CD4-positive, alpha-beta T cell treated with Interleukin-6 for 4 hours (primary cell): Measurements from ENCODE around the gene OGFOD2.

Experiments
- DNase-seq: peaks from one replicate; pipeline ENCODE4 v3.0.0-alpha.2; 2020; ENCODE audit warnings: mixed read lengths

OGFOD2 gene

GRCh38 chr12:122977655-122978392, 2.8 kb downstream of the OGFOD2 start:
- no peak for DNase-seq

DNA sequence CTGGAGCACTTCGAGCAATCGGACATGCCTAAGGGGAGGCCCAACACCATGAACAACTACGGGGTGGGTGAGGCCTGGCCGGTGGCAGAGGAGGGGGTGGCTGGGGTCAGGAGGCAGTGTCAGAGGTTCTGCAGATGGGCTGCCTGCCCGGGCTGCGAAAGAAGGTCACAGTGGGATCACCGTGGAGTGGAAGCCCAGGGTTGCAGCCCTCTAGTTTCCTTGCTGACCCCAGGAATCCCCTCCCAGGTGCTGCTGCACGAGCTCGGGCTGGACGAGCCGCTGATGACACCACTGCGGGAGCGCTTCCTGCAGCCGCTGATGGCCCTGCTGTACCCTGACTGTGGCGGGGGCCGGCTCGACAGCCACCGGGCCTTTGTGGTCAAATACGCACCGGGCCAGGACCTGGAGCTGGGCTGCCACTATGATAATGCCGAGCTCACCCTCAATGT, 3.5 kb downstream of the OGFOD2 start:
- DNase-seq = no peak

GRCh38 chr12:122979001-122979907, 4.2 kb downstream of the OGFOD2 start:
- no peak for DNase-seq

DNA sequence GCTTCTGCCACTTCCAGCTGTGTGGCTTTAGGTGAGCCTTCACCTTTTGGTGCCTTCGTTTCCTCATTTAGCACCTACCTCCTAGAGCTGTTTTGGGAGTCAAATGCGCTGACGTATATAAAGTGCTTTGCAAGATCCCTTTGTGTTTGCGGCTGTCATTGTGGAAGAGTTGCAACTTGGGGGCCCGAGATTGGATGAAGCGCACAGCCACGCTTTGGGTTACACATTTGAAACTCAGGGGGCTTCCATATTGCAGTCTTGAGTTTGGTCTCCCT, 4.8 kb downstream of the OGFOD2 start:
- peak; percentile 17 for DNase-seq

DNA sequence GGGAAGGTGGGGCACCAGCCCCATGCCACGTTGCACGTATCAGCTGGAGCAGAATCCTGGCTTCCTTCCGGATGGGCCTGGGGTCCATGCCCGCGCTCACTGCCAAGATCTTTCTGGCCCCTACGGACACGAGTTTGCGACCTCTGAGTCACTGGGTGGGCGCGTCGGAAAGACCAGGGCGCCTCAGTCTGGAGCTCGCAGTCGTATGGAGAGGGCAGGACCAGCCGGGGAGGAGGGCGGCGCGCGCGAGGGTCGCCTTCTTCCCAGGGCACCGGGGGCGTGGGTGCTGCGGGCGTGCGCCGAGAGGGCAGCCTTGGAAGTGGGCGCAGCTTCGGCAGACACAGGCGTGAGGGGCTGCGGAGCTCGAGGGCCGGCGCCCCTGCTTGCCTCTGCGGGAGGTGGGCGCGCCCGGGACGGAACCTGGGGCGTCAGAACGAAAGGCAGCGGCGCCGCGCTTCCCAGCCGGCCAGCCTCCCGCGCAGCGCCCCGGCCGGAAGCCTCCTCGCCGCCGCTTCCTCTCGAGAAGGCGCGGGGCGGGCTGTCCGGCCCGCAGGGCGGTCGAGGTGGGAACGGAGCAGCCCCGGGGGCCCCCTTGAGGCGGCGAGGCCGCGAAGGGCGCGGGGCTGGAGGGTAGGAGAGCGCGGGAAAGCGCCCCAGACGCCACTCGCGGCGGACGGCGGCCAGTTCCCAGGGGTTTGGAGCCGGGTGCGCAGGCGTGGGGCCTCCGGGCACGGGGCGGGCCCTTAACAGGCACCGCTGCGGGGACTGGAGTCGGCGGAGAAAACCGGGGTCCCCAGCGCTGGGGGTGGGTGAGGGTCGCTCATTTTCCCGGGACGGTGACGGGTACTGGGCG, 5.4 kb downstream of the OGFOD2 start, which contains the start of gene ARL6IP4:
Gene ARL6IP4 (plus strand): TSS at position 499 of the 853 bp plus-strand sequence. CDS start 459 bp downstream, outside the sequence.
- peak; percentile 72 for DNase-seq

GRCh38 chr12:122981036-122981471, 6.0 kb downstream of the OGFOD2 start:
- DNase-seq = no peak

DNA sequence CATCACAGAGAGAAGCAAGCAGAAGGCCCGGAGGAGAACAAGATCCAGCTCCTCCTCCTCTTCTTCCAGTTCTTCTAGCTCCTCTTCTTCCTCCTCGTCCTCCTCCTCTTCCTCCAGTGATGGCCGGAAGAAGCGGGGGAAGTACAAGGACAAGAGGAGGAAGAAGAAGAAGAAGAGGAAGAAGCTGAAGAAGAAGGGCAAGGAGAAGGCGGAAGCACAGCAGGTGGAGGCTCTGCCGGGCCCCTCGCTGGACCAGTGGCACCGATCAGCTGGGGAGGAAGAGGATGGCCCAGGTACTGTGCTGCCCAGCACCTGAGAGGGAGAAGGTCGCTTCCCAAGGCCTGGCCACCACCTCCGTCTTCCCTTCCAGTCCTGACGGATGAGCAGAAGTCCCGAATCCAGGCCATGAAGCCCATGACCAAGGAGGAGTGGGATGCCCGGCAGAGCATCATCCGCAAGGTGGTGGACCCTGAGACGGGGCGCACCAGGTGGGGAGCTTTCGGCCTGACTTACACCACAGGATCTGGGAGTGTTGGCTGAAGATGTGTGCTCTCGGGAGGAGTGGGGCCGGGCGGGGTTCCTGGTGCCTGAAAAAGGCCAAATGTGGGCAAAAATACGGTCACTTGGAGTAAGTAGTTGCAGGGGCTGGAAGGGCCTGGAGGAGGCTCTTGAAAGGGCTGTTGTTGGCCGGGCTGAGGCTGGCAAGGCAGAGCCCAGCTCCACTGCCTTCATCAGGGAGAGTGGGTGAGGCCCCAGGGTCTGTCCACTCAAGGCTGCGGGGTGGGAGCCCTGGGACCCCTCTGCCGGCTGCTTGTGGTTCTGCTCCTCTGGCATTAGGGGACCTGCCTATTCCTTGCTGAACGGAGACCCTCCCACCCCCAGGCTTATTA, 6.8 kb downstream of the OGFOD2 start:
- no peak for DNase-seq

GRCh38 chr12:122982477-122982815, 7.4 kb downstream of the OGFOD2 start:
- no peak for DNase-seq

DNA sequence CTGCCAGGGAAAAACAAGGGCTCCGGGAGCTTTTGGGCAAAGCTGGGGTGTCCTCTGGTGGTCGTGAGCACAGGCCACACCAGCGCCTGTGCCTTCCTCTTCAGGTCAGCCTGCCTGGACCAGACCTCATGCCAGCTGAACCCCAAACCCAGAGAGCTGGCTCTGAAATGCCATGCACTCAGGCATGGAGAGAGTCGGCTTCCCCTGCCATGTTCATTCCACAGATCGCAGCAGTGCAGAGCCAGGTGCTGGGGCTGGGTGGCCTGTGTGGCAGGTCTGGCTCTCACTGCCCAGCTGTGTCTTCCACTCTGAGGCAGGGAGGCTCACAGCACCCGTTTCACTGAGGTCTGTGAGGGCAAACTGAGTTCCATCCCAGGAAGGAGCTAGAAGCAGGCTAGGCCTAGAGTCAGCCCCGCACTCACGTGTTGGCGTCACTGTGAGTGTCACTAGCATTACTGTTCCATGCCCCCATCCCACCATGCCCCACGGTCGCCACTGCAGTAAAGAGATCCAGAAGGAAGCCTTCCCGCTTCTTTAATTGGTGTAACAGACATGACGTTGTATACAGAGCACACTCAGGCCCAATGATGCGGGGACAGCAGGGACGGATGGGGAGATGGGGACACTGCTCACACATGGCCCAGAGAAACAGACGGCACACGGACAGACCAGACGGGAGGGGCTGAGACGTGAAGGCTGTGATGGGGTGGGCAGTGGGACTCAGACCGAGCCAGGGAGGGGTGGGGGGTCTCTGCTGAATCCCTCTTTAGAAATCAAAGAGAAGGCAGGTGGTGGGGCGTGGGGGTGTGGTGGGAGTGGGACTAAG, 8.1 kb downstream of the OGFOD2 start:
- DNase-seq = no peak

DNA sequence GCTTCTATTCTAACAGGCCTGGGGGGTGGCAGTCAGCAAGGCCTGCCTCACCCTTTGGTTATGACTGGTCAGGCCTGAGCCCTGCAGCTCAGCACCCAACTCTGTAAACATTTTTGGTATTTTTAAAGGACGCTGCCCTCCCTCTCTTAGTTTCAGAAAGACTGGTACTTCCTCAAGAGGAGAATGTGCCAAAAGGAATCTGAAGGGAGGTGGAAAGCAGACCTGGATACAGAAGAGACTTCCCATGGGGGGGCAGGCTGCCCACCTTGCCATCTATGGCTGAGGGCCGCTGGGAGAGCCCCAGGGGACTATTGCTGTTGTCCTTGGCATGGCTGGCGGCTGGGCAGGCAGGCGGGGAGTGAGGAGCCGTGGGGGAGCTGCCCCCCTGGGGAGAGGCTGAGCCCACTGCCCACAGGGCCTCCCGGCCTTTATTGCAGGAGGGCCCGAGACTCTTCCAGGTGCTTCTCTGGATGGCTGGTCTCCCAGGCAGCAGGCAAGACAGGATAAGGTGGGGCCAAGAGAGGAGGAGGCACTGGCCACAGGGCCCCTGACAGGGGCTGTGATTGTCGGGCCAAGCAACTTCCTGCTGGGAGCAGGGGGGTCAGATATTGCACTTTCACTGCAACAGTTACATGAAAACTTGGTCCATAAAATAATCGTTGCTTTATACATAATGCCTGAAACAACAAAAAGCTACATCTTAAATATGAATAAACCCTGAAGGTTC, 8.9 kb downstream of the OGFOD2 start:
- no peak for DNase-seq

- no peak for DNase-seq
These were observed 9.7 kb downstream of the OGFOD2 start for GRCh38 chr12:122984612-122985337.

GRCh38 chr12:122985338-122986257, 10.6 kb downstream of the OGFOD2 start:
- DNase-seq = no peak

GRCh38 chr12:122986258-122986871, 11.3 kb downstream of the OGFOD2 start:
- no peak for DNase-seq

DNA sequence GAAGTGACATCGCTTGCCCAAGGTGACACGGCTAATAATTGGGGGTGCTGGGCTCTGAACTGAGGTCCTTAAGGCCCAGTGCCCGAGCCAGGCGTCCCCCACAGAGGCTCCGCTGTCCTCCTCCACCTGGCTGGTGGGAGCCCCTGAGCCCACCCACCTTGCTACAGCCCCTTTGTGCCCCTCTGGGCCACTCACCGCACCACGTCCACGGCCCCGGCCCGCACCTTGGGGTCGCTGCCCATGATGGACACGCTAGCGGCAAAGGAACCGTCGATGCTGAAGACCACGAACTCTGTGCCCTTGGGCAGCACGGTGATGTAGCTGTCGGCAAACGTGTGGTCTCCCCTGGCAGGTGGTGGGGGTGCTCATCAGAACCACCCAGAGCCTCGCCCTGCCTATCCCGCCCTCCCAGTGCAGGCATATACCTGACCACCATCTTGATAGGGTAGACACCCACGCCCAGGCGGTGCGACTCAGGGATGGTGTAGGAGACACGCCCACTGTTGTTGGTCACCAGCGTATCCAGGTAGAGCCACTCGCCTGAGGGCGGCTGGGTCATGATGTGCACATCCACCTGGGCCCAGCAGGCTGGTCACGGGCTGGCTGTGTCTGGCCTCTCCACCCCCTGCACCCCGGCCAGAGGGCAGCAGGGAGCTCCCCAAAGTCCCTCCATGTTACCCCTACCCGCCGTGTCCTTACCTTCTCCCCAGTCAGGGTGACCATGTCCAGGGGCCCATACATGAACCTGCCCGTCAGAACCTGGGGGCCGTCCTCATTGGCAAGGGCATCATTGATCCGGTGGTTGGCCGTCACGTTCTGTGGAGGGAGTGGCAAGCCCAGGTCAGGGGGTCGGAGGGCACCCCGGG, 12.3 kb downstream of the OGFOD2 start:
- no peak for DNase-seq

- DNase-seq = no peak
These were observed 13.0 kb downstream of the OGFOD2 start for GRCh38 chr12:122988036-122988435.

DNA sequence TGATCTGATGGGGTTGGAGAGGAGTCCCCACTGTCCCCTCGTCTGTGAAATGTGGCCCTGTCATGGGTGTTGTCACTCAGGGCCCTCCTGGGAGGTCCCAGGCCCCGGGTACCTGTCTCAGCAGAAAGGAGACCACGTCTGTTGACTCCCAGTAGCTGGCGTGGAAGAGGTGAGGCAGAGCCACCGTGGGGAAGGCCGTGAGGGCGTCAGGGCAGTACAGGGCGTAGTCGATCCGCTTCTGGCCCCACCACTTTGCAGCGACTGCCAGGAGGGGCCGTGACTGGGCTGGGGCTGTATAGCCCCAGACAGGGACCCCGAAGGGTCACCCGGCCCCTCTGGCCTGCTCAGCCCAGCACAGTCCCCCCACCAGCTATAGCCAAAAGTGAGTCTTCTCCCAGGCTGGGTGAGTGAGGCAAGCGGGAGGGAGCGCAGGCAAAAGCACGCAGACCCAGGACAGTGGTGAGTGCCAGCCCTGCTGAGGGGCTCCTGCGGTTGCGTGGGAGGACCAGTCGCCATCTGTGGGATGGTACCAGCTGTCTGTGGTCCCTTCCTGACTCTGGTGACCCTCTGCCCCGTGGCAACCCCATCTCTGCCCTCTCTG, 13.7 kb downstream of the OGFOD2 start:
- no peak for DNase-seq
